GM23248 (cell line): Measurements from ENCODE around the gene ESRRB.

Experiments
- EZH2 ChIP-seq: fragments of 200-600 bp; sonication (generic); IDR thresholded peaks from 2 replicates; pipeline ENCODE4 v1.6.1; 2018; ENCODE audit warnings: antibody characterized with exemption, mild to moderate bottlenecking; ENCODE audit not compliant: insufficient read depth, poor library complexity, severe bottlenecking
- EZH2phosphoT487 ChIP-seq: fragments of 200-600 bp; sonication (generic); IDR thresholded peaks from 2 replicates; pipeline ENCODE4 v1.6.1; 2018; ENCODE audit warnings: antibody characterized with exemption, moderate library complexity, mild to moderate bottlenecking, low read depth; ENCODE audit not compliant: insufficient read depth

DNA sequence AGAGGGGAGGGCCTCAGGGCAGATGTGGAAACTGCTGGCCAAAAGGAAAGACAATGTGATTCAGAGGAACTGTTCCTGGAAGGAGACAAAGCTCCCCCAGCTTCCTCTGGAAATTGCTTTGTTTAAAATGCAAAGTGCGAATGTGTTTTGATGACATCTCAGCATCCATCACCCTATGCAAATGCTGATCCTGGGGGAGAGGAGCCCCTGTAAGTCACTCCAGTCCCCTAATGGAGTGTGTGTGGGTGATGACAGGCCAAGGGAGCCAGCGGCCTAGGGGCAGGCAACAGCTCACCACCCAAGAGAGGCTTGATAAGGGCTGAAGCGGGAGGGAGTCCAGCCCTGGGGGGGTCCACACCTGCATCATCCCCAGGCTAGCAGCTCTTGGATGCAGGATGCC, 134.2 kb downstream of the ESRRB start:
- no peak for TF ChIP-seq EZH2
- TF ChIP-seq EZH2phosphoT487 = no peak
